ENCODE results near the gene TAS1R3. TPM values are rescaled to one million over a fixed set of nuclear protein-coding genes. Genes with fewer than 3 reads are reported as not detected.

Gene TAS1R3
- total RNA-seq, 1 donor, result under 0.01 TPM

DNA sequence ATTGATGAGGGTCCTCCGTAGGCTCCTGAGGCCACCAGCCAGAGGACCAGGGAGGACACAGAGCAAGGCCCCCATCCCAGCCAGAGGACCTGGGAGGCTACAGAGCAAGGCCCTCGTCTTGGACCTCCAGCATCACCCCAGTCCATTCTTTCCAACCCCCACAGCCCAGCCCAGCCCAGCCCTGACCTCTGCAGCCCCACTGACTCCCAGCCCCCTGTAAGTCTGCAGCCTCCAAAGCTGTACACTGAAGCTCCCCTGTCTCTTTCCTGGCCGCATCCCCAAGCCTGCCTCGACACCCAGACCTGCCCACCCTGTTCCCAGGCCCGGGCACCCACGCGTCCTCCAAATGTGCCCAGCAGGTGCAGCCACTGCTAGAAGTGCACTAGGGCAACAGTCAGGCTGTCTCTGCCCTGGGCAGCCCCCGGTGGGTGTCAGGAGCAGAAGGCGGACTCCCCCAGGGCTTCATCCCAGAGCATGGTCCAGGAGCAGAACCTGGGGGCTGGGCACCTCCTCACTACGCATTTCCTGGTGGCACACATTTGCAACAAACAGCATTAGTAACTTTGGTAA is 16.0 kb downstream of the TAS1R3 start:
- H3K27me3 ChIP-seq (ENCODE audit: insufficient read depth, low read length), result no peaks in the 10 kb centered on the region
- H3K9me3 ChIP-seq (ENCODE audit: low read depth, low read length), result no peaks in the 10 kb centered on the region
- peaks cover 57% of the 10 kb centered on the region for H4K20me1 ChIP-seq (ENCODE audit: insufficient read depth, low read length)
- H3K27ac ChIP-seq (ENCODE audit: low read depth, low read length), result peak overlapping the region; percentile 37
- DNase-seq (ENCODE audit: insufficient read length, low spot score, missing footprints), result peak; percentile 86
- H3K4me3 ChIP-seq (ENCODE audit: insufficient read depth, low read length), result peak overlapping the region; percentile 82
- H3K79me2 ChIP-seq (ENCODE audit: insufficient read depth, low read length), result peaks cover 68% of the 10 kb centered on the region
- peak overlapping the region; percentile 92 for H3K4me2 ChIP-seq (ENCODE audit: insufficient read depth, low read length)
- TF ChIP-seq, protein P1, sequence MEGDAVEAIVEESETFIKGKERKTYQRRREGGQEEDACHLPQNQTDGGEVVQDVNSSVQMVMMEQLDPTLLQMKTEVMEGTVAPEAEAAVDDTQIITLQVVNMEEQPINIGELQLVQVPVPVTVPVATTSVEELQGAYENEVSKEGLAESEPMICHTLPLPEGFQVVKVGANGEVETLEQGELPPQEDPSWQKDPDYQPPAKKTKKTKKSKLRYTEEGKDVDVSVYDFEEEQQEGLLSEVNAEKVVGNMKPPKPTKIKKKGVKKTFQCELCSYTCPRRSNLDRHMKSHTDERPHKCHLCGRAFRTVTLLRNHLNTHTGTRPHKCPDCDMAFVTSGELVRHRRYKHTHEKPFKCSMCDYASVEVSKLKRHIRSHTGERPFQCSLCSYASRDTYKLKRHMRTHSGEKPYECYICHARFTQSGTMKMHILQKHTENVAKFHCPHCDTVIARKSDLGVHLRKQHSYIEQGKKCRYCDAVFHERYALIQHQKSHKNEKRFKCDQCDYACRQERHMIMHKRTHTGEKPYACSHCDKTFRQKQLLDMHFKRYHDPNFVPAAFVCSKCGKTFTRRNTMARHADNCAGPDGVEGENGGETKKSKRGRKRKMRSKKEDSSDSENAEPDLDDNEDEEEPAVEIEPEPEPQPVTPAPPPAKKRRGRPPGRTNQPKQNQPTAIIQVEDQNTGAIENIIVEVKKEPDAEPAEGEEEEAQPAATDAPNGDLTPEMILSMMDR (IDR thresholded peaks at IDR 0.05; ENCODE audit: extremely low read depth, low read depth, low read length), result no peak
- H3K4me1 ChIP-seq (ENCODE audit: insufficient read depth, low read length), result peaks cover 35% of the 10 kb centered on the region
- H2AFZ ChIP-seq (ENCODE audit: low read length), result no peak overlapping the region
- peaks cover 3% of the 10 kb centered on the region for H3K36me3 ChIP-seq (ENCODE audit: insufficient read depth, low read length)

DNA sequence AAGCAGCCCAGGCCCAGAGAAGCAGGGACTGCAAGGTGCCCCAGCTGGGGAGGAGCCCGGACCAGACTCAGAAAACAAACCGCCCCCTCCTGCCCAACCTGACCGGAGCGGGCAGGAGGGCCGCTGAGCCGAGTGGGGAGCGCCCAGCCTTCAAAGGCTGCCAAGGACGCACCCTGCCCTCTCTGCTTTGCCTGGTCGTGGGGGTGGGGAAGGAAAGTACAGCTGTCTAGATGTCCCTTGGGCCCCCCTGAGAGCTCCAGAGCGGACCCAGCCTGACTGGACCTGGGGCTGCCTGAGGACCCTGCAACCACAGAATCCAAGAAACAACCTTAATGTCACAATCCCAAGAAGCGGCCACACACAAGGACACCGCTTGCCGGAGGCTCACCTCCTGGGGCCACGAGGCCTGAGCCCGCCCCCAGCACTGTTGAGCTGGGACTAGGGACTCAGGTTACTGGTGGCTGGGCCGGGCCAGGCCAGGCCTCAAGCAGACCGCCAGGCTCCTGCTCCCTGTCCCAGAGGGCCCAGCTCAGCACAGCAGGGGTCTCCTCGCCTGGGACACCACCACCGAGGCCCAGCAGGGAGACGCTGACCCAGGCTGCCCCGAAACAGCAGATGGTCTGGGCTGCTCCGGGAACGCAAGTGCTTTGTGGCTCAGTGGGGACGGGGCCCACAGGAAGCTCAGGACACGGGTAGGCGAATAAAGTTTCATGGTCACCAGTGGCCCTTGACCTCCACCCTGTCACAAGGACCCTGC is 16.8 kb downstream of the TAS1R3 start:
- Histone ChIP-seq H3K27me3 (ENCODE audit: insufficient read depth, low read length) (no peaks in the 10 kb centered on the region), H3K9me3 (ENCODE audit: low read depth, low read length) (no peaks in the 10 kb centered on the region), H3K4me1 (ENCODE audit: insufficient read depth, low read length) (peaks cover 35% of the 10 kb centered on the region), H3K27ac (ENCODE audit: low read depth, low read length) (peak overlapping the region; percentile 64), H3K79me2 (ENCODE audit: insufficient read depth, low read length) (peaks cover 64% of the 10 kb centered on the region), H3K36me3 (ENCODE audit: insufficient read depth, low read length) (peaks cover 10% of the 10 kb centered on the region), H3K4me2 (ENCODE audit: insufficient read depth, low read length) (peak overlapping the region; percentile 92), H2AFZ (ENCODE audit: low read length) (no peak overlapping the region), H3K4me3 (ENCODE audit: insufficient read depth, low read length) (peak overlapping the region; percentile 82), H4K20me1 (ENCODE audit: insufficient read depth, low read length) (peaks cover 57% of the 10 kb centered on the region)
- TF ChIP-seq, protein P1 (IDR thresholded peaks at IDR 0.05; ENCODE audit: extremely low read depth, low read depth, low read length), result no peak
- peak; percentile 96 for DNase-seq (ENCODE audit: insufficient read length, low spot score, missing footprints)

DNA sequence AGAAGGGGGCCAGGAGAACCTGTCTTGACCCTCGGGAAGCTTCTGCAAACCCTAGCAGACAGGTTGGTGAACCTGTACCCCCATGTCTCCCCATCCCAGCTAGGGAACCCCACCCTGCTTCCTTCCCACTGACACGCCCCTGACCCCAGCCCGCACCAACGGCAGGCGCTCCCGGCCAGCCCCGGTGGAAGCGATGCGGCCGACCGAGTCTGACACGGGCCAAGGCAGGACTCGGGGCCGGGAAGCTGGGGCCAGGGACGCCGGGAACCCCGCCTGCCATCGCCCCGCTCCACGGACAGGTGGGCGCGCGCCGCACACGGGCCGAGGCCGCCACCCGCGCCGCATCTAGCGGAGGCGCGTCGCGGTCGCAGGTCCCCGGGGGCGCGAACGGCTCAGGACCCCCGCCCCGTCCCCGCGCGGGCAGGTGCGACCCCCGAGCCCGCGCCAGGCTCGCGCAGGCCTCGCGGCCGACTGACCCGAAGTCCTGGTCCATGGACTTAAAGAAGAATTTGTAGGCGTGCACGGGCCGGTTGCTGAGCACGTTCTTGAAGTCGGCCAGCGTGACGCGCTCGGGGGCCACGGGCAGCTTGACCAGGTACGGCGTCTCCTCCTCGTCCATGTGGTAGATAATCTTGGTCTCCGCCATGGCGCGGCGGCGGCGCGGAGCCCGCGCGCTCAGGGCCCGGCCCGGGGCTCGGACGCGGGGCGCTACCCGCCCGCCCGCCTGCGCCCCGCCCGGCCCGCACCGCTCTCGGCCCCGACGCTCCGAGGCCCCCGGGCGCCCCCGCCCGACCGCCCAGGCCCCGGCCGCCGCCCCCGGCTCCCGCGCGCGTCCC is 17.6 kb downstream of the TAS1R3 start:
- Histone ChIP-seq H3K4me3 (ENCODE audit: insufficient read depth, low read length) (peak overlapping the region; percentile 82), H3K27ac (ENCODE audit: low read depth, low read length) (peak overlapping the region; percentile 64), H2AFZ (ENCODE audit: low read length) (no peak overlapping the region), H3K4me1 (ENCODE audit: insufficient read depth, low read length) (peaks cover 35% of the 10 kb centered on the region), H3K4me2 (ENCODE audit: insufficient read depth, low read length) (peak overlapping the region; percentile 92), H3K79me2 (ENCODE audit: insufficient read depth, low read length) (peaks cover 64% of the 10 kb centered on the region), H3K36me3 (ENCODE audit: insufficient read depth, low read length) (peaks cover 18% of the 10 kb centered on the region), H4K20me1 (ENCODE audit: insufficient read depth, low read length) (peaks cover 62% of the 10 kb centered on the region), H3K9me3 (ENCODE audit: low read depth, low read length) (no peaks in the 10 kb centered on the region), H3K27me3 (ENCODE audit: insufficient read depth, low read length) (no peaks in the 10 kb centered on the region)
- TF ChIP-seq, protein P1 (IDR thresholded peaks at IDR 0.05; ENCODE audit: extremely low read depth, low read depth, low read length), result no peak
- DNase-seq (ENCODE audit: insufficient read length, low spot score, missing footprints), result peak; percentile 96
